HEK293 (cell line): Measurements from ENCODE around the gene MME.

Experiments used
- CTCF ChIA-PET: fragments of 350-600 bp; formaldehyde crosslinking; extraction: SDS; loops from one replicate; lab custom pipeline; 2021; ENCODE audit warnings: antibody characterized with exemption; lab: Yijun Ruan, JAX
- POLR2A ChIA-PET: fragments of 300-600 bp; formaldehyde crosslinking; extraction: SDS; loops from one replicate; lab custom pipeline; 2020; ENCODE audit warnings: antibody characterized with exemption, inconsistent platforms; lab: Yijun Ruan, JAX
- H3K27ac ChIP-seq: fragments of 200-500 bp; sonication (Bioruptor generic); 2 replicates; pipeline ENCODE4 v1.5.1; 2014; ENCODE audit warnings: low read depth, low read length, control low read depth, inconsistent platforms; ENCODE audit errors: extremely low read depth
- H3K36me3 ChIP-seq, 2 experiments: fragments of 200-500 bp in 1 of 2; sonication (Bioruptor generic) in 1 of 2; 1 replicate in 1 of 2; 2 replicates in 1 of 2; pipeline ENCODE4 v1.5.1; 2014 to 2017; ENCODE audit warnings: inconsistent platforms in 2 of 2, low read length in 2 of 2; ENCODE audit not compliant: control insufficient read depth in 2 of 2, insufficient read depth in 1 of 2
- H3K4me1 ChIP-seq: fragments of 200-500 bp; sonication (Bioruptor generic); 2 replicates; pipeline ENCODE4 v1.5.1; 2014; ENCODE audit warnings: mild to moderate bottlenecking, low read length, inconsistent platforms; ENCODE audit not compliant: control insufficient read depth, insufficient read depth
- H3K4me3 ChIP-seq: 2 replicates; pipeline ENCODE4 v1.5.1; 2011; ENCODE audit warnings: low read depth, mild to moderate bottlenecking, control low read depth, low read length, moderate library complexity
- H3K9me3 ChIP-seq: fragments of 200-500 bp; sonication (Bioruptor generic); 2 replicates; pipeline ENCODE4 v1.5.1; 2014; ENCODE audit warnings: low read depth, low read length, inconsistent platforms; ENCODE audit not compliant: control insufficient read depth, insufficient read depth
- CTCF ChIP-seq: fragments of 450-650 bp; formaldehyde crosslinking; IDR thresholded peaks from 2 replicates; pipeline ENCODE4 v1.5.1; 2016; ENCODE audit warnings: missing biosample characterization, missing genetic modification characterization
- GFI1B ChIP-seq: fragments of 450-650 bp; formaldehyde crosslinking; IDR thresholded peaks from 2 replicates; pipeline ENCODE4 v1.5.1; 2016; ENCODE audit warnings: missing biosample characterization, missing genetic modification characterization
- GLIS1 ChIP-seq: fragments of 450-650 bp; formaldehyde crosslinking; IDR thresholded peaks from 2 replicates; pipeline ENCODE4 v1.5.1; 2016; ENCODE audit warnings: missing biosample characterization, missing genetic modification characterization
- GLIS2 ChIP-seq: fragments of 450-650 bp; formaldehyde crosslinking; IDR thresholded peaks from 2 replicates; pipeline ENCODE4 v1.5.1; 2016; ENCODE audit warnings: missing biosample characterization, missing genetic modification characterization
- KLF8 ChIP-seq: fragments of 450-650 bp; formaldehyde crosslinking; IDR thresholded peaks from 2 replicates; pipeline ENCODE4 v1.5.1; 2016; ENCODE audit warnings: missing biosample characterization, missing genetic modification characterization
- PBX3 ChIP-seq: sonication (generic); formaldehyde crosslinking; IDR thresholded peaks from 2 replicates; pipeline ENCODE4 v1.8.1; 2022; ENCODE audit warnings: mild to moderate bottlenecking, moderate library complexity, missing genetic modification reagents
- RBAK ChIP-seq: fragments of 450-650 bp; formaldehyde crosslinking; IDR thresholded peaks from 2 replicates; pipeline ENCODE4 v1.5.1; 2016; ENCODE audit warnings: missing biosample characterization, missing genetic modification characterization
- TRIM28 ChIP-seq: IDR thresholded peaks from 2 replicates; pipeline ENCODE4 v1.6.1; 2011; ENCODE audit warnings: low read length, control low read depth, borderline replicate concordance
- ZBTB20 ChIP-seq: fragments of 450-650 bp; formaldehyde crosslinking; IDR thresholded peaks from 2 replicates; pipeline ENCODE4 v1.5.1; 2016; ENCODE audit warnings: missing biosample characterization, missing genetic modification characterization
- ZNF140 ChIP-seq: fragments of 450-650 bp; formaldehyde crosslinking; IDR thresholded peaks from 2 replicates; pipeline ENCODE4 v1.5.1; 2016; ENCODE audit warnings: missing biosample characterization, missing genetic modification characterization
- ZNF184 ChIP-seq: fragments of 450-650 bp; IDR thresholded peaks from 2 replicates; pipeline ENCODE4 v1.5.1; 2018; ENCODE audit warnings: missing biosample characterization, mild to moderate bottlenecking, missing genetic modification characterization
- ZNF24 ChIP-seq: fragments of 450-650 bp; formaldehyde crosslinking; IDR thresholded peaks from 2 replicates; pipeline ENCODE4 v1.5.1; 2016; ENCODE audit warnings: missing biosample characterization, missing genetic modification characterization
- ZNF302 ChIP-seq: fragments of 450-650 bp; formaldehyde crosslinking; IDR thresholded peaks from 2 replicates; pipeline ENCODE4 v1.5.1; 2016; ENCODE audit warnings: missing biosample characterization, missing genetic modification characterization, low read depth
- ZNF398 ChIP-seq: fragments of 450-650 bp; formaldehyde crosslinking; IDR thresholded peaks from 2 replicates; pipeline ENCODE4 v1.5.1; 2017; ENCODE audit warnings: missing biosample characterization, missing genetic modification characterization
- ZNF548 ChIP-seq: fragments of 450-650 bp; formaldehyde crosslinking; IDR thresholded peaks from 2 replicates; pipeline ENCODE4 v1.5.1; 2016; ENCODE audit warnings: missing biosample characterization, missing genetic modification characterization
- ZNF624 ChIP-seq: fragments of 450-650 bp; formaldehyde crosslinking; IDR thresholded peaks from 2 replicates; pipeline ENCODE4 v1.5.1; 2017; ENCODE audit warnings: missing biosample characterization, missing genetic modification characterization
- ZNF701 ChIP-seq: fragments of 450-650 bp; formaldehyde crosslinking; IDR thresholded peaks from 2 replicates; pipeline ENCODE4 v1.5.1; 2016; ENCODE audit warnings: missing biosample characterization, missing genetic modification characterization
- ZNF776 ChIP-seq: fragments of 450-650 bp; formaldehyde crosslinking; IDR thresholded peaks from 2 replicates; pipeline ENCODE4 v1.5.0; 2017; ENCODE audit warnings: missing biosample characterization, missing genetic modification characterization, borderline replicate concordance
- TF ChIP-seq, protein P1 (sequence below): fragments of 450-650 bp; formaldehyde crosslinking; IDR thresholded peaks from 2 replicates; pipeline ENCODE4 v1.5.1; 2016; ENCODE audit warnings: missing biosample characterization, missing genetic modification characterization

MME gene

DNA sequence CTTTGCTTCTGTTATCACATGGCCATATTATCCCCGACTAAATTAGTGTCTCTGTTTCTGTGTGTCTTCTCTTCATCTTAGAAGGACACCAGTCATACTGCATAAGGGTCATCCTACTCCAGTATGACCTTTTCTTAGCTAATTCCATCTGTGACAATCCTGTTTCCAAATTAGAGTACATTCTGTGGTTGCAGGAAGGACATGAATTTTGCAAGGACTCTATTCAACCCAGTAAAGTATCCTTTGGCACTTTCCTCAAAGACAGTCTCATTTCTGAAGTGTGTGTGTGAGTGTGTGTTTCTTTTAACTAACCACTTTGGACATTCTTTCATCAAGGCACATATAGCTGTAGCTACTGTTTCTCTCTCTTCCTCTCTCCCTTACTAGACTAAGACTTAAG, 15.2 kb upstream of the MME start:
- TF ChIP-seq, protein P1, sequence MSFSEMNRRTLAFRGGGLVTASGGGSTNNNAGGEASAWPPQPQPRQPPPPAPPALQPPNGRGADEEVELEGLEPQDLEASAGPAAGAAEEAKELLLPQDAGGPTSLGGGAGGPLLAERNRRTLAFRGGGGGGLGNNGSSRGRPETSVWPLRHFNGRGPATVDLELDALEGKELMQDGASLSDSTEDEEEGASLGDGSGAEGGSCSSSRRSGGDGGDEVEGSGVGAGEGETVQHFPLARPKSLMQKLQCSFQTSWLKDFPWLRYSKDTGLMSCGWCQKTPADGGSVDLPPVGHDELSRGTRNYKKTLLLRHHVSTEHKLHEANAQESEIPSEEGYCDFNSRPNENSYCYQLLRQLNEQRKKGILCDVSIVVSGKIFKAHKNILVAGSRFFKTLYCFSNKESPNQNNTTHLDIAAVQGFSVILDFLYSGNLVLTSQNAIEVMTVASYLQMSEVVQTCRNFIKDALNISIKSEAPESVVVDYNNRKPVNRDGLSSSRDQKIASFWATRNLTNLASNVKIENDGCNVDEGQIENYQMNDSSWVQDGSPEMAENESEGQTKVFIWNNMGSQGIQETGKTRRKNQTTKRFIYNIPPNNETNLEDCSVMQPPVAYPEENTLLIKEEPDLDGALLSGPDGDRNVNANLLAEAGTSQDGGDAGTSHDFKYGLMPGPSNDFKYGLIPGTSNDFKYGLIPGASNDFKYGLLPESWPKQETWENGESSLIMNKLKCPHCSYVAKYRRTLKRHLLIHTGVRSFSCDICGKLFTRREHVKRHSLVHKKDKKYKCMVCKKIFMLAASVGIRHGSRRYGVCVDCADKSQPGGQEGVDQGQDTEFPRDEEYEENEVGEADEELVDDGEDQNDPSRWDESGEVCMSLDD (tag by site-specific recombination): no peak
- TF ChIP-seq RBAK (tag by site-specific recombination): no peak
- no peak for TF ChIP-seq ZNF24 (tag by site-specific recombination)
- no peak for TF ChIP-seq GLIS2 (tag by site-specific recombination)
- TF ChIP-seq TRIM28: no peak
- no peak for TF ChIP-seq ZNF624 (tag by site-specific recombination)
- TF ChIP-seq ZNF548 (tag by site-specific recombination): no peak
- TF ChIP-seq ZNF701: no peak
- TF ChIP-seq PBX3 (CRISPR knock-in tag): no peak
- no peak for TF ChIP-seq ZNF302 (tag by site-specific recombination)
- TF ChIP-seq KLF8 (tag by site-specific recombination): no peak
- TF ChIP-seq GFI1B (tag by site-specific recombination): no peak
- no peak for TF ChIP-seq CTCF (tag by site-specific recombination)
- no peak for TF ChIP-seq ZNF398
- TF ChIP-seq ZBTB20 (tag by site-specific recombination): no peak
- H3K36me3 ChIP-seq: no peaks in the 10 kb centered on the region
- H3K27ac ChIP-seq: no peak overlapping the region
- POLR2A ChIA-PET: no interaction called here
- H3K9me3 ChIP-seq: no peaks in the 10 kb centered on the region
- H3K4me1 ChIP-seq: no peaks in the 10 kb centered on the region
- CTCF ChIA-PET: interaction anchor here (0.6 kb wide), 2 partner anchors 636 to 834 kb away, joined by 3 to 5 read pairs; no protein-coding TSS in a partner anchor
- H3K4me3 ChIP-seq: no peak overlapping the region

DNA sequence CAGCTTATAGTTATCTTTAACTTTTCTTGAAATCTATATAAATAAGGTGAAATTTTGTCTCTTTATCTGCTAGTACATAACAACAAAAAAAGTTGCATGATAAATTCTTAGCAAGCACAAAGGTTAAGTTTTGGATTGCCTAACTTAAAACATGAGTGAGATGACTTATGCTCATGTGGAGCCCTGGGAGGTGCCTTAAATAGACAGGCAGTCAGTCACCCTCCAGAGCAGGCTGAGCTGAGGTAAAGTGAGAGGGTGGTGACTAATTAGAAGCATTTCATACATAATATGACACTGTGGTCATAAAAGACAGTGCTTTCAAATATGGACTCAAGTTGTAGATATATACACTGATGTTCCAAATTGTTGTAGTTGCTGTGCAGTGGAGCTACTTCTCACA, 14.6 kb upstream of the MME start:
- Histone ChIP-seq H3K27ac (no peak overlapping the region), H3K9me3 (no peaks in the 10 kb centered on the region), H3K36me3 (no peaks in the 10 kb centered on the region), H3K4me3 (no peak overlapping the region), H3K4me1 (no peaks in the 10 kb centered on the region)
- CTCF ChIA-PET: no interaction called here
- TF ChIP-seq ZNF184 (no peak), GLIS1 (tag by site-specific recombination) (peak; percentile 17; the same call in 1 of the 2 replicates), ZNF140 (tag by site-specific recombination) (no peak), ZNF776 (tag by site-specific recombination) (no peak)
- TF ChIP-seq, all 188 proteins: peak for 1
- POLR2A ChIA-PET: no interaction called here
